CD4-positive, alpha-beta T cell treated with Interleukin-12 subunit alpha and Interleukin-12 subunit beta, for 1 hour (primary cell): ENCODE measurements around the gene DNMBP.
"Not testable (repeated sequence)": the region's sequence is repeated elsewhere in the genome, so short reads cannot be mapped to it uniquely, and the experiment has no call there.

Source experiments
- DNase-seq: peaks from one replicate; pipeline ENCODE4 v3.0.0-alpha.2; 2020

DNMBP gene

DNA sequence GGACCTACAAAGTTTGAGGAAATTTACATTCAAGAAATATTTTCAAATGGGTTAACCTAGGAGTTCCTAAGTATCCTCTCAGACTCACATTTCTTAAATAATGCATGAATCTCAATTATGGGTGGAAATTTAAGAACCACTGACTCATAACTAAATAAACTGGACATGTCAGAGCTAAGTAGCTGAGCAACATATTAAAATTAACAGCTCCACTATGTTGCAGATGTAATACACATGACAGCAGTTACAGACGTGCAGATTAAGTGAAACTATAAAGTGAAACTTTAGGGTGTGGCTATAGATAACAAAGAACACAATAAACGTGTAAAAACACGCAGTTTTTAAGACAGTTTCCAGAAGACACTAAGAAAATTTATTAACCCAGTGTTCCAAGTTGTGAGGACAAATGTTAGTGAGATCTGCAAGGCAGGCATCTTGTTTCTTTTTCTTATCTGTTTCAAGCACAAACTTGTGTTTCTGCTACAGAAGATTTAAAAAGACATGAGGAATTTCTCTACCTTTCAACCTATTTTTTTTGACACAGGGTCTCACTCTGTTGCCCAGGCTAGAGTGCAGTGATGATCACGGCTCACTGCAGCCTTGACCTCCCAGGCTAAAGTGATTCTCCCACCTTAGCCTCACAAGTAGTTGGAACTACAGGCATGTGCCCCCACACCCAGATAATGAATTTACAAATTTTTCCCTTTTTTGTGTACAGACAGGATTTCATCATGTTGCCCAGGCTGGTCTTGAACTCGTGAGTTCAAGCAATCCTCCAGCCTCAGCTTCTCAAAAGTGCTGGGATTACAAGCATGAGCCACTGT lies 25.3 kb downstream of the DNMBP start:
- DNase-seq: no peak

DNA sequence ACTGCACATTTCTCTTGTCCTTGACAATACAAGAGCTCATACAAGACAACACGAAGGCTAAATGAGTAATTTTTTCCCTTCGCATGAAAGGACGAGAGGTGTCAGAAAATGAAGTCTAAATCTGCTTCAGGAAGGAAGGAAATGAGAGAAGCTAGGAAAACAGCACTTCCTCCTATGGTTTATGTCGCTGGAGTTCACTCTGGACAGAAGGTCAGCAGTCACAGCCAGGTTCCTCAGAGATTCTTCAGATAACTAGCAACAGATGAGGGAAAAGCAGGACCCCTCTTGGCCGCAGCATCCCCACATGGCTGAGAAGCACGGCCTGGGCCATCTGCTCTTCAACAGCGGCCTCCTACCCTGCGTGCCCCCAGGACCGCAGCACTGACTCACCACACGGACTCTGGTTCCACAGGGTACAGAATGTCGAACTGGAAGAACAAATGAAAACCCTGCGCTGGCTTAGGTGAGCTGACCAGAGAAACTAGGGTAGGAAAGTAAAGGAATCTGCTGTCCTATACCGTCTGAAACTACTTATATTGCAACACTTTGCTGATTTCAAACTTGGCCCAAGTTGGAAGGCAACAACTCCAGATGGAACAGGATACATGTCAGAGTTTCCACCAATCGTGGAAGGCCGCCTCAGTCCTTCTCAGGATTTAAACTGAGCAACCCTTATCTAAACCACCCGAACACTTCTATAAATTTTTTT lies 26.3 kb downstream of the DNMBP start:
- DNase-seq: no peak

- no peak for DNase-seq
These were observed 27.0 kb downstream of the DNMBP start for GRCh38 chr10:99982728-99983127.

- no peak for DNase-seq
These were observed 28.1 kb downstream of the DNMBP start for GRCh38 chr10:99981581-99982199.

- no peak for DNase-seq
These were observed 30.6 kb downstream of the DNMBP start for GRCh38 chr10:99979066-99979685.

- DNase-seq: no peak
These were observed 31.8 kb downstream of the DNMBP start for GRCh38 chr10:99977916-99978315.

- DNase-seq: no peak
These were observed 32.7 kb downstream of the DNMBP start for GRCh38 chr10:99976886-99977665.

- DNase-seq: no peak
These were observed 33.6 kb downstream of the DNMBP start for GRCh38 chr10:99975942-99976809.

- DNase-seq: no peak
These were observed 34.5 kb downstream of the DNMBP start for GRCh38 chr10:99975106-99975829.

- no peak for DNase-seq
These were observed 36.6 kb downstream of the DNMBP start for GRCh38 chr10:99973190-99973589.

- no peak for DNase-seq
These were observed 41.8 kb downstream of the DNMBP start for GRCh38 chr10:99967961-99968360.

- no peak for DNase-seq
These were observed 43.4 kb downstream of the DNMBP start for GRCh38 chr10:99966306-99966705.

DNA sequence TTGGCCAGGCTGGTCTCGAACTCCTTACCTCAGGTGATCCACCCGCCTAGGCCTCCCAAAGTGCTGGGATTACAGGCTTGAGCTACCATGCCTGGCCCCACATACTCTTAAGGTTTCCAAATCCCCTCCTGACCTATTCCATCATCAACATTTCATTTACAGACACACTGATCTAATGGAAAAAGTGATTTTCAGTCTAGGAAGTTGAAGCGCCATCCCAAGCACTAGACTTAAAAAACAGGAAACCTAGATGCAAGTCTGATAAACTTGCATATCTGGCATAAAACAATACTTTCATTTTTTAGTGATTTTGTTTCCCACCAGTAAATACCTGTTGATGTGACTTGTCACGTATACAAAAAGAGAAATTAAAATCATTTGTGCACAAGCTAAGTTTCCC lies 44.0 kb downstream of the DNMBP start:
- no peak for DNase-seq

DNA sequence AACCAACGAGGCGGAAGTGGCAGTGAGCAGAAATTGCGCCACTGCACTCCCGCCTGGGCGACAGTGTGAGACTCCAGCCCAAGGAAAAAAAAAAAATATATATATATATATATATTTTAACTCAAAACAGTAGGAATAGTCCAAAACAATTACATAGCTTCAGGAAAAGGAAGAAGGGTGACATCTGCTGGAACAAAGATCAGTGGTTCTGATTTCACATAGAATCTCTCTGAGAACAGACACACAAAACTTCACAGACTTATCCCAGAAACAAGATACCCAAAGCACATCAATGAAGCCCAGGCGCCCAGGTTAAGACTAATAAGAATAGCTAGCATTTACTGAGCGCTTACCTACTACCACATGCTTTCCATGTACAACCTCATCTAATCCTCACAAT lies 45.0 kb downstream of the DNMBP start:
- DNase-seq: no peak

DNA sequence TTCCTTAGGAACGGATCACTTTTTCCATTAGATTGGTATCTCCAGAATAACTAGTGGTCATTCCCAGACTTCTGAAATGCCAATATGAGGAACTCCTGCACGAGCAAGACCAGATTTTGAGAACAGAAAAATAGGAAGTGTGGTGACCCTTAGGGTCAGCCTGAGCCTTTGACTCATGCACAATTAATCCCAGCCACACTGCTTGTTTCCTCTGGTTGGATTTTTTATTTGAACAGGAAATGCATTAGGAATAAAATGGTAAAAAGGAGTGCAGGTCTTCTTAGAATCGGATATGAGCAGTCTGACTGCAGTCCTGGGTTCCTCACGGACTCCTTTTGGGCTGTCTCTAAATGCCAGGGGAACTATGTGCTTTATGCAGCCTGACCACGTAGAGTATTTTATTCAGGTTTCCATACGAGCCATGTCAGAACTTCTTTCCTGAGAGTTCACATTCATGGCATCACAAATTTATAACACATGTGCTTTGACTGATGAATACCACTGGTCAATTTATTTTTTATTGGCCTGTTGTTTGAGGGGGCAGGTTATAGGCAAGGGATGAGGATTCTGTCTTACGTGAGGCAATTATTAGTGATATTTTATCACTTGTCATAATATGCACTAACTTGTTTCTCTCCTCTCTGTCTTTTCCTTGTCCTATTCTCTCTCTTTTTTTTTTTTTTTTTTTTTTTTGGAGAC lies 46.1 kb downstream of the DNMBP start:
- not testable (repeated sequence) for DNase-seq

DNA sequence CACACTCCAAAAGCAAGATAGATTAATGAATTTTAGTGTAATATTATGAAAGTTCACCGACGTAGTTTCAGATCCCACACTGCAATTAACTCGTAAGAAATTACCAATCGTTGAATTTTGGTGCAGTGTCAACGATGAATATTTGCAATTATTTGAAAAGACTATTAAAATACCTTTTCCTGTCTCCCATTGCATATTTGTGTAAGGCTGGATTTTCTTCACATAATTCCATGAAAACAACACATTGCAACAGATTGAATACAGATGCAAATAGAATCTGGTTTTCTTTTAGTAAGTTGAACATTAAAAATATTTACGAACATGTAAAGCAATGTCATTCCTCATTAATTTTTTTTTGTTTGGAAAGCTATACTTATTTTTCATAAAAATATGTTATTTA lies 50.9 kb downstream of the DNMBP start:
- DNase-seq: no peak

DNA sequence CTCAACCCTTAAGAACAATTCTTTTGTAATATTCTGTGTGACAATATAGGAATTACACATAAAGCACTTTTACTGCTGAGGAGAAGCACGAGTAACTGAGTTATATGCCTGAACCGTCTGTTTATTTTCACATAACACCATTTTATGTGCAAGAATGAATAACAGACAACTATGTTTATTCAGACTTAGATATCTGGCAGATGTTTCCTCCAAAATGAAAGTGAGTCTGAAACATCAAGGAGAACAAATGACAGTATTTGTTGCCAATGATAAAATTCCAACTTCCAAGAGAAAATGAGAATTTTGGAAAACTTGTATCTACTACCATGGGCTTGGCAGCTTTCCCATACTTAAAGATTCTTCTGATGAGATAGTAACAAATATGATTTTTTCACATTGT lies 51.4 kb downstream of the DNMBP start:
- DNase-seq: no peak

DNA sequence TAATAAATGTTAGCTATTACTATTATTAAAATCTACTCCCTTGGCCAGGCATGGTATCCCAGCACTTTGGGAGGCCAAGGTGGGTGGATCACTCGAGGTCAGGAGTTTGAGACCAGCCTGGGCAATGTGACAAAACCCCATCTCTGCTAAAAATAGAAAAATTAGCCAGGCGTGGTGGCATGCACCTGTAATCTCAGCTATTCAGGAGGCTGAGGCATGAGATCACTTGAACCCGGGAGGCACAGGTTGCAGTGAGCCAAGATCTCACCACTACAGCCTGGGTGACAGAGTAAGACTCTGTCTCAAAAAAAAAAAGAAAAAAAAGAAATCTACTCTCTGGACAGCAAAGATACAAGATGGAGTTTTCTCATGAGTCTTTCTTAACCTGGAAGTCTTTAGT lies 56.2 kb downstream of the DNMBP start:
- DNase-seq: not testable (repeated sequence)

GRCh38 chr10:99952799-99953198 lies 56.9 kb downstream of the DNMBP start:
- no peak for DNase-seq

- DNase-seq: not testable (repeated sequence)
These were observed 63.7 kb downstream of the DNMBP start for GRCh38 chr10:99946051-99946450.
